ENCODE measurements around the gene CHAT.

DNA sequence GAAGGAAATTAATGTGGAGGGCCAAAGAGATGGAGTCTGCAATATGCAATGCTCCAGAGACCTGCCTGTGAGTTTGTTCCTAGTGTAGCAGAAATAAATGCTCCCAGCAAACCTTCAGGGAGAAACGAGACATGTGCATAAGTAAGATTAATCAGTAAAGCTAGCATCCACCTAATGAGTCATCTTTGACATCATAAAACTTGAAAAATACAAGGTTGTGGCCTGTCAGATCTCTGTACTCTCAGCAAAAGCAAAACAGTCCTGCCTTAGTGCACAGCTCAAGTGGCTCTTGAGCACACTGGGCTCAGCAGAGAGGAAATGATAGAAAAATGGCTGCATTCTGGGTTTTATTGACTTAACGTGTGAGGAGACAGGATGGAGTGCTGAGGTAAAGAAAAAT, 42.4 kb upstream of the CHAT start:
- TF ChIP-seq CTCF (IDR thresholded peaks at IDR 0.05) (no peak), POLR2AphosphoS5 (IDR thresholded peaks at IDR 0.05) (no peak)
